Retinal pigment epithelial cell (primary cell): ENCODE data around the gene EML4.

Experiments
- DNase-seq: peaks from one replicate; pipeline ENCODE4 v3.0.0-alpha.2; 2010; ENCODE audit warnings: low read depth
- H3K4me3 ChIP-seq: 2 replicates; pipeline ENCODE4 v1.5.1; 2011; ENCODE audit warnings: mild to moderate bottlenecking, low read length, control low read depth, moderate library complexity
- CTCF ChIP-seq: conservative IDR thresholded peaks from 2 replicates; pipeline ENCODE4 v1.5.1; 2011; ENCODE audit warnings: low read depth, low read length, control low read depth, inconsistent platforms

The EML4 gene

GRCh38 chr2:42324949-42325348, 155.8 kb downstream of the EML4 start:
- no peak overlapping the region for H3K4me3 ChIP-seq
- no peak for TF ChIP-seq CTCF
- no peak for DNase-seq

DNA sequence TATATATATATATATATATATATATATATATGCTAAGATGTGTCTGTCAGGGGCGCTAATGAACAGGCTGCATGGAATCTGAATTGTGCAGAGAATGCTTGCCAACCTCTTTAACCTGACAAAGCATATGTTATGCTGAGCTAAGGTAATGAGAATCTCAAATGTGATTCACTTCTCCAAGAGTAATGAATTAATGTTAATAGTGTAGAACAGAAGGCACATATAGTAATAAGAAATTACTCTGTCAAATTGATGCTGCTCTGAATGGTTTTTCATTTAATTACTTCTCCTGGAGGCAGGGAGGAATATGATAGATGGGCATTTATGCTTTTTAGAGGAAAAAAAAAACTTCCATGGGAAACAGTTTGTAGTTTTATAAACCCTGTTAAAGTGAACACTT, 156.5 kb downstream of the EML4 start:
- no peak for DNase-seq
- no peak for TF ChIP-seq CTCF
- no peak overlapping the region for H3K4me3 ChIP-seq

DNA sequence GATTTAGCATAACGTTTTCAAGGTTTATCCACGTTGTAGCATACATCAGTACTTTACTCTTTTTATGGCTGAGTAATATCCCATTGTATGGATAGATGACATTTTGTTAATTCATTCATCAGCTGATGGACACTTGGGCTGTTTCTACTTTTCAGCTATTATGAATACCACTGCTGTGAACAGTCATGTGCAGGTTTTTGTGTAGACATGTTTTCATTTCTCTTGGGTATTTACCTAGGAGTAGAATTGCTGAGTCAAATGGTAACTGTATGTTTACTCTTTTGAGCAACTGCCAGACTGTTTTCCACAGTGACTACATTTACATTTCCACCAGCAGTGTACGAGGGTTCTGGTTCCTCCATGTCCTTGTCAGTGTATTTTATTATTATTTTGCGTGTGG, 158.0 kb downstream of the EML4 start:
- no peak for TF ChIP-seq CTCF
- H3K4me3 ChIP-seq = no peak overlapping the region
- no peak for DNase-seq

- peak; percentile 51 for TF ChIP-seq CTCF
- no peak overlapping the region for H3K4me3 ChIP-seq
- DNase-seq = peak; percentile 13
These were observed 159.1 kb downstream of the EML4 start for GRCh38 chr2:42328148-42328833.

GRCh38 chr2:42328923-42329322, 159.8 kb downstream of the EML4 start:
- no peak overlapping the region for H3K4me3 ChIP-seq
- no peak for TF ChIP-seq CTCF
- no peak for DNase-seq

DNA sequence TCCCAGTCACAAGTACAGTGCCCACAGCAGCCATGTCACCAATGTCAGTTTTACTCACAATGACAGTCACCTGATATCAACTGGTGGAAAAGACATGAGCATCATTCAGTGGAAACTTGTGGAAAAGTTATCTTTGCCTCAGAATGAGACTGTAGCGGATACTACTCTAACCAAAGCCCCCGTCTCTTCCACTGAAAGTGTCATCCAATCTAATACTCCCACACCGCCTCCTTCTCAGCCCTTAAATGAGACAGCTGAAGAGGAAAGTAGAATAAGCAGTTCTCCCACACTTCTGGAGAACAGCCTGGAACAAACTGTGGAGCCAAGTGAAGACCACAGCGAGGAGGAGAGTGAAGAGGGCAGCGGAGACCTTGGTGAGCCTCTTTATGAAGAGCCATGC, 160.6 kb downstream of the EML4 start:
- H3K4me3 ChIP-seq = no peak overlapping the region
- TF ChIP-seq CTCF = no peak
- no peak for DNase-seq

- TF ChIP-seq CTCF = no peak
- no peak for DNase-seq
These were observed 162.6 kb downstream of the EML4 start for GRCh38 chr2:42331569-42332284.

More at GRCh38 chr2:42331569-42332284, 162.6 kb downstream of the EML4 start:
- H3K4me3 ChIP-seq = no peak overlapping the region
